K562 (cell line): Measurements from ENCODE around the gene CLHC1.

Experiments
- CAMTA2 ChIP-seq: fragments of 250-450 bp; sonication (Bioruptor Pico); conservative IDR thresholded peaks from 2 replicates; pipeline ENCODE4 v1.5.1; 2022
- FOS ChIP-seq: IDR thresholded peaks from 3 replicates; pipeline ENCODE4 v1.6.1; 2011; ENCODE audit not compliant: insufficient read length; ENCODE audit errors: extremely low read depth
- MXI1 ChIP-seq: IDR thresholded peaks from 2 replicates; pipeline ENCODE4 v1.6.1; 2011; ENCODE audit warnings: low read depth, mild to moderate bottlenecking, improper control_type of control experiment, low read length
- RCOR1 ChIP-seq, 2 experiments: IDR thresholded peaks; 2 replicates each; pipeline ENCODE4 v1.6.1; 2012; ENCODE audit warnings: low read depth in 2 of 2, low read length in 2 of 2, borderline replicate concordance in 1 of 2, improper control_type of control experiment in 1 of 2
- ZBTB17 ChIP-seq: fragments of 450-650 bp; formaldehyde crosslinking; IDR thresholded peaks from 2 replicates; pipeline ENCODE4 v1.4.0; 2020; ENCODE audit warnings: mild to moderate bottlenecking
- TF ChIP-seq, protein P1 (sequence below): sonication (generic); formaldehyde crosslinking; IDR thresholded peaks from 2 replicates; pipeline ENCODE4 v1.9.0; 2022; ENCODE audit warnings: mild to moderate bottlenecking, missing genetic modification reagents
- TF ChIP-seq, protein P2 (sequence below): sonication (generic); formaldehyde crosslinking; IDR thresholded peaks from 2 replicates; pipeline ENCODE4 v1.8.0; 2022; ENCODE audit warnings: mild to moderate bottlenecking, low read depth, missing genetic modification reagents
- TF ChIP-seq, protein P3 (sequence below), 3 experiments: IDR thresholded peaks in 2 of 3; conservative IDR thresholded peaks in 1 of 3; 2 replicates each; pipeline ENCODE4 v1.5.1; 2011 to 2012; ENCODE audit warnings: low read length in 3 of 3, mild to moderate bottlenecking in 3 of 3, control low read depth in 2 of 3, improper control_type of control experiment in 1 of 3, inconsistent platforms in 1 of 3, low read depth in 1 of 3, mixed read lengths in 1 of 3, moderate library complexity in 1 of 3; ENCODE audit not compliant: insufficient read depth in 2 of 3

DNA sequence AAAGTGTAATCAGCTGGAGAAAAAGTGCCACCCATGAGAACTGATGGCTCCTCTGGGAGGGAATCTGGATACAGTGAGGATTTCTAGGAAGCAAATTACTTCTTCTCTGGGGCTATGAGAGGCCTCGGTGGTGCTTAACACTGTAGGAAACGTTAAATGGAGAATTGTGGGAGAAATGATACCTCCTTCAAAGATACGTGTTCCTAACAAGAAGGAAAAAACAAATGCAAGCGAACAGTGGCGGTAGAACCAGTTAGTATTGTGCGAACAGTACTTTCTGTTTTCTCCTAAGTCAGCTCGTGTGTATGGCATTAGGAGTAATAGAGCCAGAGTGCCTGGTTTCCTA is 37.5 kb upstream of the CLHC1 start:
- TF ChIP-seq MXI1 (no peak), ZBTB17 (CRISPR knock-in tag) (no peak), FOS (no peak), RCOR1 (IDR thresholded peaks at IDR 0.05; ENCODE audit: borderline replicate concordance in 1 of 2, low read depth in 2 of 2, low read length in 2 of 2) (no peak), CAMTA2 (CRISPR knock-in tag) (no peak)
- TF ChIP-seq, protein P1, sequence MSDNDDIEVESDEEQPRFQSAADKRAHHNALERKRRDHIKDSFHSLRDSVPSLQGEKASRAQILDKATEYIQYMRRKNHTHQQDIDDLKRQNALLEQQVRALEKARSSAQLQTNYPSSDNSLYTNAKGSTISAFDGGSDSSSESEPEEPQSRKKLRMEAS = no peak
- TF ChIP-seq, protein P2, sequence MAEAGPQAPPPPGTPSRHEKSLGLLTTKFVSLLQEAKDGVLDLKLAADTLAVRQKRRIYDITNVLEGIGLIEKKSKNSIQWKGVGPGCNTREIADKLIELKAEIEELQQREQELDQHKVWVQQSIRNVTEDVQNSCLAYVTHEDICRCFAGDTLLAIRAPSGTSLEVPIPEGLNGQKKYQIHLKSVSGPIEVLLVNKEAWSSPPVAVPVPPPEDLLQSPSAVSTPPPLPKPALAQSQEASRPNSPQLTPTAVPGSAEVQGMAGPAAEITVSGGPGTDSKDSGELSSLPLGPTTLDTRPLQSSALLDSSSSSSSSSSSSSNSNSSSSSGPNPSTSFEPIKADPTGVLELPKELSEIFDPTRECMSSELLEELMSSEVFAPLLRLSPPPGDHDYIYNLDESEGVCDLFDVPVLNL (CRISPR knock-in tag) = no peak
- TF ChIP-seq, protein P3, sequence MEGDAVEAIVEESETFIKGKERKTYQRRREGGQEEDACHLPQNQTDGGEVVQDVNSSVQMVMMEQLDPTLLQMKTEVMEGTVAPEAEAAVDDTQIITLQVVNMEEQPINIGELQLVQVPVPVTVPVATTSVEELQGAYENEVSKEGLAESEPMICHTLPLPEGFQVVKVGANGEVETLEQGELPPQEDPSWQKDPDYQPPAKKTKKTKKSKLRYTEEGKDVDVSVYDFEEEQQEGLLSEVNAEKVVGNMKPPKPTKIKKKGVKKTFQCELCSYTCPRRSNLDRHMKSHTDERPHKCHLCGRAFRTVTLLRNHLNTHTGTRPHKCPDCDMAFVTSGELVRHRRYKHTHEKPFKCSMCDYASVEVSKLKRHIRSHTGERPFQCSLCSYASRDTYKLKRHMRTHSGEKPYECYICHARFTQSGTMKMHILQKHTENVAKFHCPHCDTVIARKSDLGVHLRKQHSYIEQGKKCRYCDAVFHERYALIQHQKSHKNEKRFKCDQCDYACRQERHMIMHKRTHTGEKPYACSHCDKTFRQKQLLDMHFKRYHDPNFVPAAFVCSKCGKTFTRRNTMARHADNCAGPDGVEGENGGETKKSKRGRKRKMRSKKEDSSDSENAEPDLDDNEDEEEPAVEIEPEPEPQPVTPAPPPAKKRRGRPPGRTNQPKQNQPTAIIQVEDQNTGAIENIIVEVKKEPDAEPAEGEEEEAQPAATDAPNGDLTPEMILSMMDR (IDR thresholded peaks at IDR 0.05 in 2 of 3, conservative IDR thresholded peaks at IDR 0.05 in 1 of 3; ENCODE audit: insufficient read depth in 2 of 3, low read depth in 1 of 3, low read length in 3 of 3) = no peak
